Vagina (tissue), 2 donors: ENCODE results near the gene GRM7. TPM values are rescaled to one million over a fixed set of nuclear protein-coding genes. Genes with fewer than 3 reads are reported as not detected.

ENCODE experiments used
- DNase-seq, 2 donors: peaks; one replicate each; pipeline ENCODE4 v3.0.0-alpha.2; 2017; ENCODE audit errors: extremely low spot score in 2 of 2
- H3K27ac ChIP-seq: fragments of 200-600 bp; sonication (generic); one replicate; pipeline ENCODE4 v1.5.1; 2019
- H3K27me3 ChIP-seq: fragments of 200-600 bp; sonication (generic); one replicate; pipeline ENCODE4 v1.5.1; 2019
- H3K36me3 ChIP-seq, 2 donors: fragments of 200-600 bp; sonication (generic); one replicate each; pipeline ENCODE4 v1.5.1; 2017 to 2019
- H3K4me1 ChIP-seq: fragments of 200-600 bp; sonication (generic); one replicate; pipeline ENCODE4 v1.5.1; 2019
- H3K4me3 ChIP-seq, 2 donors: fragments of 200-600 bp; sonication (generic); 1 replicate in 1 of 2; 2 replicates in 1 of 2; pipeline ENCODE4 v1.5.1; 2016 to 2019
- H3K9me3 ChIP-seq: fragments of 200-600 bp; sonication (generic); one replicate; pipeline ENCODE4 v1.5.1; 2019
- POLR2A ChIP-seq, 2 donors: fragments of 450-650 bp; IDR thresholded peaks; one replicate each; pipeline ENCODE4 v1.6.1; 2017; ENCODE audit warnings: antibody characterized with exemption in 2 of 2, mild to moderate bottlenecking in 2 of 2, moderate library complexity in 2 of 2
- POLR2AphosphoS5 ChIP-seq, 2 donors: sonication (generic); formaldehyde crosslinking; IDR thresholded peaks; one replicate each; pipeline ENCODE4 v1.9.0; 2017; ENCODE audit warnings: antibody characterized with exemption in 2 of 2, mild to moderate bottlenecking in 2 of 2, low read depth in 1 of 2; ENCODE audit not compliant: insufficient read depth in 1 of 2
- intact Hi-C: fragments of 100-400 bp; cut with DNase I; formaldehyde crosslinking; loops from one replicate; pipeline ENCODE4 v1.15.1; 2023
- total RNA-seq: library from RNA; depleted of rRNA; stranded (reverse); fragments of >200 nt; gene quantifications from one replicate; pipeline ENCODE4 v1.2.3, GENCODE V29; 2016
- TF ChIP-seq, protein P1 (sequence below), 3 experiments: fragments of 450-650 bp in 2 of 3; fragments of 200-600 bp in 1 of 3; sonication (generic) in 1 of 3; IDR thresholded peaks; one replicate each; pipeline ENCODE4 v1.5.1; 2017 to 2019; ENCODE audit warnings: antibody characterized with exemption in 3 of 3, mild to moderate bottlenecking in 2 of 3, moderate library complexity in 2 of 3

The GRM7 gene
- total RNA-seq, 1 donor from 2014 or later, result 2.0 TPM

DNA sequence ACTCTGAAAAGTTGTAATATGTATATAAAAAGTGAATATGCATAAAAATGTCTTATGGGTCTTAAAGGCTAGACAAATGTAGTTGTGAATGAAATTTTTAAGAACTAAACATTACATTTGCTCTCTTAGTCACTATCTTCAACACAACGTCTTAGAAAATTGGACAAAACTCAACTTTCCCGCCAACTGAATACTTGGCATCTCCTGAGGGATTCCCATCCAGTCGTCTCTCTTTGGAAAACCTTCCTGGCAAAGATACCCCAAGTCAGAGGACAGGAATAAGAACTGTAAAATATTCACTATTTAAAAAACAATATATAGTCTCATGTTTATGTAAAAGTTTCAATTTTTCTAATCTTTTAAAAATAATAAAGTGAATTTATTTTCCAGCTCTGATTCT, 354.8 kb downstream of the GRM7 start:
- Histone ChIP-seq H3K4me3 (no peak overlapping the region), H3K36me3 (no peaks in the 10 kb centered on the region), H3K27ac (no peak overlapping the region), H3K9me3 (no peaks in the 10 kb centered on the region), H3K4me1 (no peaks in the 10 kb centered on the region), H3K27me3 (no peaks in the 10 kb centered on the region)
- no peak for DNase-seq
- intact Hi-C loops, result no loop called here
- TF ChIP-seq POLR2AphosphoS5 (IDR thresholded peaks at IDR 0.05; ENCODE audit: insufficient read depth in 1 of 2, low read depth in 1 of 2) (no peak), POLR2A (IDR thresholded peaks at IDR 0.05) (no peak)
- TF ChIP-seq, protein P1, sequence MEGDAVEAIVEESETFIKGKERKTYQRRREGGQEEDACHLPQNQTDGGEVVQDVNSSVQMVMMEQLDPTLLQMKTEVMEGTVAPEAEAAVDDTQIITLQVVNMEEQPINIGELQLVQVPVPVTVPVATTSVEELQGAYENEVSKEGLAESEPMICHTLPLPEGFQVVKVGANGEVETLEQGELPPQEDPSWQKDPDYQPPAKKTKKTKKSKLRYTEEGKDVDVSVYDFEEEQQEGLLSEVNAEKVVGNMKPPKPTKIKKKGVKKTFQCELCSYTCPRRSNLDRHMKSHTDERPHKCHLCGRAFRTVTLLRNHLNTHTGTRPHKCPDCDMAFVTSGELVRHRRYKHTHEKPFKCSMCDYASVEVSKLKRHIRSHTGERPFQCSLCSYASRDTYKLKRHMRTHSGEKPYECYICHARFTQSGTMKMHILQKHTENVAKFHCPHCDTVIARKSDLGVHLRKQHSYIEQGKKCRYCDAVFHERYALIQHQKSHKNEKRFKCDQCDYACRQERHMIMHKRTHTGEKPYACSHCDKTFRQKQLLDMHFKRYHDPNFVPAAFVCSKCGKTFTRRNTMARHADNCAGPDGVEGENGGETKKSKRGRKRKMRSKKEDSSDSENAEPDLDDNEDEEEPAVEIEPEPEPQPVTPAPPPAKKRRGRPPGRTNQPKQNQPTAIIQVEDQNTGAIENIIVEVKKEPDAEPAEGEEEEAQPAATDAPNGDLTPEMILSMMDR (IDR thresholded peaks at IDR 0.05), result no peak

DNA sequence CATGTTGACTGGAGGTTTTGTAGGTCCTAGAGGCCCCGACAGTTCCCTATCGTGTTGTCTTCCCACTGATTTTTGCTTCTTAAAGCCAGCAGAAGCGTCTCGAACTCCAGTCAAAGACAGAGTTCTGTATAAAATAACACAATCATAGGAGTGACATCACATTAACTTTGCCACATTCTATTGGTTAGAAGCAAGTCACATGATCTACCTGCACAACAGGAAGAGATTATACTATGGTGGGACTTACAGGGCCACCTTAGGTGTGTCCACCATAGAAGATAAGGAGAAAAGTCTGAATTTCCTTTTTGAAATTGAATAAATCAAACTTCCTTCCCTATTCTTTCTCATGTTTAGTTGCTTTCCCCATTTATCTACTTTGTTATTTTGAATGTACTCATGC, 365.5 kb downstream of the GRM7 start:
- H3K4me1 ChIP-seq, result no peaks in the 10 kb centered on the region
- H3K36me3 ChIP-seq, result no peaks in the 10 kb centered on the region
- H3K27me3 ChIP-seq, result no peaks in the 10 kb centered on the region
- H3K27ac ChIP-seq, result no peak overlapping the region
- no peak overlapping the region for H3K4me3 ChIP-seq
- no peak for DNase-seq
- no peaks in the 10 kb centered on the region for H3K9me3 ChIP-seq
- intact Hi-C loops, result no loop called here
- TF ChIP-seq, protein P1 (IDR thresholded peaks at IDR 0.05), result no peak
- no peak for TF ChIP-seq POLR2AphosphoS5 (IDR thresholded peaks at IDR 0.05; ENCODE audit: insufficient read depth in 1 of 2, low read depth in 1 of 2)
- TF ChIP-seq POLR2A (IDR thresholded peaks at IDR 0.05), result no peak

DNA sequence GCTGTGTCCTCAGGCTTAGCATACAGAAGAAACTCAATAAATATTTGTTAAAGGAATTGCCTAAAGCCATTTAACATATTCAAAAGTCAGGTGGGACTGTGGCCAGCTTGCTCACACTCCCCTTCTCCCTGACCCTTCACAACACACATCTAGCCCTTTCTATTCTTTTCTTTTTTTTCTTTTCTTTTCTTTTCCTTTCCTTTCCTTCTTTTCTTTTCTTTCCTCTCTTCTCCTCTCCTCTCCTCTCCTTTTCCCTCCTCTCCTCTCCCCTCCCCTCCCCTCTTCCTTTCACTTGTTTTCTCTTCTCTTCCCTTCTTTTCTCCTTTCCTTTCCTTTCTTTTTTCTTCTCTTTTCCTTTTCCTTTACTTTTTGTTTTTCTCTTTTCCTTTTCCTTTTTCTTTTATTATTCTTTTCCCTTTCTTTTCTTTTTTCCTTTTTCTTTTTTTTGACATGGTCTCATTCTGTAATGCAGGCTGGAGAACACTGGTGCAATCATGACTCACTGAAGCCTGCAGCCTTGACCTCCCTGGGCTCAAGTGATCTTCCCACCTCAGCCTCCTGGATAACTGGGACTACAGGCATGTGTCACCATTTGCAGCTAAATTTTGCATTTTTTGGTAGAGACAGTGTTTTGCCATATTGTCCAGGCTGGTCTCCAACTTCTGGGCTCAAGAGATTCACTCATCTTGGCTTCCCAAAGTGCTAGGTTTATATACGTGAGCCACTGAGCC, 377.8 kb downstream of the GRM7 start:
- H3K9me3 ChIP-seq, result no peaks in the 10 kb centered on the region

DNA sequence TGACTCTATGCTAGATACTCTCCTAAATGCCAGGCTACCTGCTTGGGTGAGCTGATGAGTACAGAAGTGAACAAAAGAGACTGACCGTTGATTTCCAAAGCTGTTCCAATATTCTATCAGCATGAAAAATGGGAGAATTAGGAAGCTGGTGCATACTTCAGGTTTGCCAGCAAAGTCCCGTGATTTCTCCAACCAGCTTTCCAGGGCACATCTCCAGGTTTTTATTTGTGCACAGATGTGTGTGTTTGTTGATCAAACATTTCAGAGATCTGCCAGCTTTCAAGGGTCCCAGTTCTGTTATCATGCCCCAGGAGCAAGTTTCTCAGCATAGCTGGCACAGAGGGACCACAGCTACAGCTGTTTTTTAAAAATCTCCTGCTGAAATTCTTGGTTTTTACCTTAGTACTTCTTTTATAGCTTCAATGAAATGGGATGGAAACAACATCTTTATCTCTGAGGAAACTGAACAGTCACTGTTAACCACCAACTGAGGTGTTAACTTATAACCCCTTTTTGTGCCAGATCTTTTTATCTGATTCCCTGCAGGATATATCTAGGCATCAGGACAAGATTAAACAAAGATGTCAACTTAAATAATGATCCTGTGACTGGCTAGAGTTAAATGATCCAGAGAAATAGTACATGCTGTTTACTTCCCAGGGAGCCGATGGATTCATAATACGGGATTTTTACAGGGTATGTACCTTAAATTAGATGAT, 380.8 kb downstream of the GRM7 start:
- no peaks in the 10 kb centered on the region for H3K36me3 ChIP-seq
- no peak for DNase-seq
- intact Hi-C loops, result no loop called here
- H3K27ac ChIP-seq, result no peak overlapping the region
- no peaks in the 10 kb centered on the region for H3K9me3 ChIP-seq
- H3K27me3 ChIP-seq, result no peaks in the 10 kb centered on the region
- H3K4me1 ChIP-seq, result no peaks in the 10 kb centered on the region
- TF ChIP-seq, protein P1 (IDR thresholded peaks at IDR 0.05), result no peak
- no peak for TF ChIP-seq POLR2A (IDR thresholded peaks at IDR 0.05)
- H3K4me3 ChIP-seq, result no peak overlapping the region

More for the DNA sequence above, 377.8 kb downstream of the GRM7 start:
- Histone ChIP-seq H3K27me3 (no peaks in the 10 kb centered on the region), H3K4me1 (no peaks in the 10 kb centered on the region), H3K4me3 (no peak overlapping the region), H3K27ac (no peak overlapping the region), H3K36me3 (no peaks in the 10 kb centered on the region)
- DNase-seq, result no peak
- intact Hi-C loops, result no loop called here
- TF ChIP-seq POLR2A (IDR thresholded peaks at IDR 0.05), result no peak
- TF ChIP-seq POLR2AphosphoS5 (IDR thresholded peaks at IDR 0.05; ENCODE audit: insufficient read depth in 1 of 2, low read depth in 1 of 2), result no peak
- TF ChIP-seq, protein P1 (IDR thresholded peaks at IDR 0.05), result no peak

DNA sequence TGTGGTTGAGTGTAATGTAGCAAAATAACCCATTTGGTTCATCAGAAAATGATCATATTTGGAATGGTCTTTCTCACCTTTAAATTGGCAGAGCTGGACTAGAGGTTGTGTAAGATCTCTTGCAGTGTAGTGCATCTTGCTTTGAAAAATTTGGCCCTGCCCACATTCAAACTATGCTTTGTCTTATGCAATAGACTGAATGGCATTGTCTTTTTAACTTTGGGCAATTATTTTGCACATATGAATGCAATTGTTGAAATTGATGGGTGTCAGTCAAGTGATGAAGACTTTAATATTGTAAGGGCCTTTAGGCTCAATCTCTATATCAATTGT, 381.4 kb downstream of the GRM7 start:
- H3K4me3 ChIP-seq, result no peak overlapping the region
- intact Hi-C loops, result no loop called here
- DNase-seq, result no peak
- H3K27me3 ChIP-seq, result no peaks in the 10 kb centered on the region
- H3K36me3 ChIP-seq, result no peaks in the 10 kb centered on the region
- H3K27ac ChIP-seq, result no peak overlapping the region
- no peaks in the 10 kb centered on the region for H3K4me1 ChIP-seq
- TF ChIP-seq POLR2A (IDR thresholded peaks at IDR 0.05), result no peak
- TF ChIP-seq POLR2AphosphoS5 (IDR thresholded peaks at IDR 0.05; ENCODE audit: insufficient read depth in 1 of 2, low read depth in 1 of 2), result no peak
- TF ChIP-seq, protein P1 (IDR thresholded peaks at IDR 0.05), result no peak
- H3K9me3 ChIP-seq, result no peaks in the 10 kb centered on the region
